ENCODE measurements around the gene LAMA4. TPM values are rescaled to one million over a fixed set of nuclear protein-coding genes. Genes with fewer than 3 reads are reported as not detected.

The LAMA4 gene
- total and polyA plus RNA-seq, 4 donors: 2.1 to 6.0 (median 3.5) TPM

- TF ChIP-seq, protein P1, sequence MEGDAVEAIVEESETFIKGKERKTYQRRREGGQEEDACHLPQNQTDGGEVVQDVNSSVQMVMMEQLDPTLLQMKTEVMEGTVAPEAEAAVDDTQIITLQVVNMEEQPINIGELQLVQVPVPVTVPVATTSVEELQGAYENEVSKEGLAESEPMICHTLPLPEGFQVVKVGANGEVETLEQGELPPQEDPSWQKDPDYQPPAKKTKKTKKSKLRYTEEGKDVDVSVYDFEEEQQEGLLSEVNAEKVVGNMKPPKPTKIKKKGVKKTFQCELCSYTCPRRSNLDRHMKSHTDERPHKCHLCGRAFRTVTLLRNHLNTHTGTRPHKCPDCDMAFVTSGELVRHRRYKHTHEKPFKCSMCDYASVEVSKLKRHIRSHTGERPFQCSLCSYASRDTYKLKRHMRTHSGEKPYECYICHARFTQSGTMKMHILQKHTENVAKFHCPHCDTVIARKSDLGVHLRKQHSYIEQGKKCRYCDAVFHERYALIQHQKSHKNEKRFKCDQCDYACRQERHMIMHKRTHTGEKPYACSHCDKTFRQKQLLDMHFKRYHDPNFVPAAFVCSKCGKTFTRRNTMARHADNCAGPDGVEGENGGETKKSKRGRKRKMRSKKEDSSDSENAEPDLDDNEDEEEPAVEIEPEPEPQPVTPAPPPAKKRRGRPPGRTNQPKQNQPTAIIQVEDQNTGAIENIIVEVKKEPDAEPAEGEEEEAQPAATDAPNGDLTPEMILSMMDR (IDR thresholded peaks at IDR 0.05; ENCODE audit: low read depth, low read length, missing input control): no peak
- TF ChIP-seq NR2F2 (IDR thresholded peaks at IDR 0.05) (no peak), HNF4A (conservative IDR thresholded peaks at IDR 0.05) (no peak), ZBTB33 (IDR thresholded peaks at IDR 0.05) (no peak), FOXA1 (IDR thresholded peaks at IDR 0.05) (no peak), JUND (IDR thresholded peaks at IDR 0.05) (no peak), HNF4G (IDR thresholded peaks at IDR 0.05) (no peak), TAF1 (conservative IDR thresholded peaks at IDR 0.05) (no peak), SP1 (IDR thresholded peaks at IDR 0.05) (no peak), EGR1 (IDR thresholded peaks at IDR 0.05; ENCODE audit: low read depth in 2 of 2) (no peak), RAD21 (IDR thresholded peaks at IDR 0.05) (no peak), YY1 (IDR thresholded peaks at IDR 0.05) (no peak), MAX (IDR thresholded peaks at IDR 0.05) (no peak), ATF3 (IDR thresholded peaks at IDR 0.05) (no peak), RXRA (IDR thresholded peaks at IDR 0.05) (no peak), FOXA2 (IDR thresholded peaks at IDR 0.05) (no peak)
- TF ChIP-seq, protein P2, sequence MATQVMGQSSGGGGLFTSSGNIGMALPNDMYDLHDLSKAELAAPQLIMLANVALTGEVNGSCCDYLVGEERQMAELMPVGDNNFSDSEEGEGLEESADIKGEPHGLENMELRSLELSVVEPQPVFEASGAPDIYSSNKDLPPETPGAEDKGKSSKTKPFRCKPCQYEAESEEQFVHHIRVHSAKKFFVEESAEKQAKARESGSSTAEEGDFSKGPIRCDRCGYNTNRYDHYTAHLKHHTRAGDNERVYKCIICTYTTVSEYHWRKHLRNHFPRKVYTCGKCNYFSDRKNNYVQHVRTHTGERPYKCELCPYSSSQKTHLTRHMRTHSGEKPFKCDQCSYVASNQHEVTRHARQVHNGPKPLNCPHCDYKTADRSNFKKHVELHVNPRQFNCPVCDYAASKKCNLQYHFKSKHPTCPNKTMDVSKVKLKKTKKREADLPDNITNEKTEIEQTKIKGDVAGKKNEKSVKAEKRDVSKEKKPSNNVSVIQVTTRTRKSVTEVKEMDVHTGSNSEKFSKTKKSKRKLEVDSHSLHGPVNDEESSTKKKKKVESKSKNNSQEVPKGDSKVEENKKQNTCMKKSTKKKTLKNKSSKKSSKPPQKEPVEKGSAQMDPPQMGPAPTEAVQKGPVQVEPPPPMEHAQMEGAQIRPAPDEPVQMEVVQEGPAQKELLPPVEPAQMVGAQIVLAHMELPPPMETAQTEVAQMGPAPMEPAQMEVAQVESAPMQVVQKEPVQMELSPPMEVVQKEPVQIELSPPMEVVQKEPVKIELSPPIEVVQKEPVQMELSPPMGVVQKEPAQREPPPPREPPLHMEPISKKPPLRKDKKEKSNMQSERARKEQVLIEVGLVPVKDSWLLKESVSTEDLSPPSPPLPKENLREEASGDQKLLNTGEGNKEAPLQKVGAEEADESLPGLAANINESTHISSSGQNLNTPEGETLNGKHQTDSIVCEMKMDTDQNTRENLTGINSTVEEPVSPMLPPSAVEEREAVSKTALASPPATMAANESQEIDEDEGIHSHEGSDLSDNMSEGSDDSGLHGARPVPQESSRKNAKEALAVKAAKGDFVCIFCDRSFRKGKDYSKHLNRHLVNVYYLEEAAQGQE (IDR thresholded peaks at IDR 0.05): no peak
- Histone ChIP-seq H3K27ac (ENCODE audit: low read depth in 1 of 2, low read length in 2 of 2) (no peak overlapping the region), H3K9me3 (ENCODE audit: control insufficient read depth in 4 of 4, low read length in 3 of 4) (no peaks in the 10 kb centered on the region), H3K4me1 (ENCODE audit: control insufficient read depth in 4 of 4, insufficient read depth in 4 of 4, low read length in 3 of 4) (no peaks in the 10 kb centered on the region), H3K27me3 (ENCODE audit: control insufficient read depth in 4 of 4, insufficient read depth in 4 of 4, low read length in 3 of 4) (no peaks in the 10 kb centered on the region), H3K4me3 (ENCODE audit: low read depth in 1 of 3, low read length in 3 of 3) (no peak overlapping the region), H3K36me3 (ENCODE audit: control insufficient read depth in 4 of 4, insufficient read depth in 3 of 4, low read depth in 1 of 4, low read length in 3 of 4) (peaks cover 0 to 3% (median 0%) of the 10 kb centered on the region in 4 donors), H3K9ac (ENCODE audit: low read depth in 1 of 2, low read length in 2 of 2) (no peak overlapping the region)
- WGBS: 77% methylated on average over 2 of the region's 2 CpGs
- no peak for DNase-seq (ENCODE audit: low spot score)
Observed at GRCh38 chr6:112173221-112173804, 81.1 kb downstream of the LAMA4 start.

All from liver (tissue), 9 donors.